K562 (cell line): ENCODE data around the gene ROS1. TPM values are rescaled to one million over a fixed set of nuclear protein-coding genes. Genes with fewer than 3 reads are reported as not detected.

Experiments used
- ATAC-seq: fragments of 200-7000 bp; cut with Tn5 transposase; 3 replicates; pipeline ENCODE4 v1.9.1; 2020; ENCODE audit warnings: moderate library complexity
- BruUV-seq: library from RNA; stranded (reverse); fragments of 400-500 nt; replicated peaks from 2 replicates; lab custom pipeline; 2021; lab: Mats Ljungman, UMichigan
- CTCF ChIA-PET: fragments of 300-600 bp; formaldehyde crosslinking; extraction: SDS; loops from one replicate; lab custom pipeline; 2021; ENCODE audit warnings: low intra/inter-chr PET ratio; lab: Yijun Ruan, JAX
- POLR2A ChIA-PET: fragments of 300-600, 350-650 bp; sonication (Branson Sonifier 250); formaldehyde crosslinking; extraction: SDS; loops from one replicate; lab custom pipeline; 2021; ENCODE audit warnings: antibody characterized with exemption, inconsistent platforms; lab: Yijun Ruan, JAX
- DNase-seq, 4 experiments: peaks; one replicate each; pipeline versions ENCODE4 v3.0.0 to v3.0.0-alpha.2; 2011 to 2018; ENCODE audit warnings: low spot score in 3 of 4, mixed read lengths in 3 of 4; ENCODE audit errors: extremely low read depth in 1 of 4
- FAIRE-seq: peaks from 2 replicates; lab custom pipeline; 2011; peaks lifted over from hg19 to GRCh38; lab: Jason Lieb, UNC
- H2AFZ ChIP-seq: 2 replicates; pipeline ENCODE4 v1.6.0; 2011; ENCODE audit warnings: low read depth, low read length, control low read depth, inconsistent platforms
- H3K27ac ChIP-seq: fragments of 200-600 bp; 3 replicates; pipeline ENCODE4 v1.8.0; 2011; ENCODE audit warnings: low read depth, mild to moderate bottlenecking, control low read depth, inconsistent platforms, low read length, moderate library complexity, mixed read lengths; ENCODE audit errors: extremely low read depth
- H3K27me3 ChIP-seq, 2 experiments: fragments of 300-600 bp in 1 of 2; 2 replicates in 1 of 2; 3 replicates in 1 of 2; pipeline versions ENCODE4 v1.6.0 to v1.8.0; 2011; ENCODE audit warnings: inconsistent platforms in 2 of 2, low read length in 2 of 2, mild to moderate bottlenecking in 1 of 2, mixed read lengths in 1 of 2, moderate library complexity in 1 of 2; ENCODE audit not compliant: control insufficient read depth in 2 of 2, insufficient read depth in 2 of 2
- H3K36me3 ChIP-seq: fragments of 300-600 bp; 3 replicates; pipeline ENCODE4 v1.8.0; 2011; ENCODE audit warnings: mild to moderate bottlenecking, low read length, inconsistent platforms; ENCODE audit not compliant: control insufficient read depth, insufficient read depth
- H3K4me1 ChIP-seq, 2 experiments: fragments of 200-600 bp in 1 of 2; replicated peaks in 1 of 2; 2 replicates in 1 of 2; 3 replicates in 1 of 2; pipeline versions ENCODE4 v1.5.1 to v1.8.0; 2011; ENCODE audit warnings: inconsistent platforms in 2 of 2, low read length in 2 of 2, mild to moderate bottlenecking in 1 of 2, mixed read lengths in 1 of 2, moderate library complexity in 1 of 2; ENCODE audit not compliant: control insufficient read depth in 2 of 2, insufficient read depth in 2 of 2
- H3K4me2 ChIP-seq: 2 replicates; pipeline ENCODE4 v1.6.1; 2011; ENCODE audit warnings: low read length, control low read depth, inconsistent platforms, mixed read lengths; ENCODE audit not compliant: insufficient read depth
- H3K4me3 ChIP-seq: fragments of 200-600 bp; sonication (generic), shearing (Covaris generic); 2 replicates; pipeline ENCODE4 v1.5.1; 2016; ENCODE audit warnings: control low read depth, inconsistent platforms
- H3K79me2 ChIP-seq: fragments of 200-600 bp; 3 replicates; pipeline ENCODE4 v1.8.0; 2011; ENCODE audit warnings: low read length, inconsistent platforms; ENCODE audit not compliant: control insufficient read depth, insufficient read depth
- H3K9ac ChIP-seq, 2 experiments: 2 replicates each; pipeline versions ENCODE4 v1.6.0 to v1.6.1; 2011; ENCODE audit warnings: low read depth in 2 of 2, low read length in 2 of 2, control low read depth in 1 of 2, inconsistent platforms in 1 of 2, mild to moderate bottlenecking in 1 of 2, mixed read lengths in 1 of 2; ENCODE audit not compliant: insufficient read depth in 1 of 2
- H3K9me1 ChIP-seq: one replicate; pipeline ENCODE4 v1.6.0; 2011; ENCODE audit warnings: inconsistent platforms, mild to moderate bottlenecking, low read length, moderate library complexity; ENCODE audit not compliant: control insufficient read depth, insufficient read depth
- H3K9me3 ChIP-seq: replicated peaks from 2 replicates; pipeline ENCODE4 v1.5.1; 2011; ENCODE audit warnings: low read depth, low read length, inconsistent platforms; ENCODE audit not compliant: control insufficient read depth, insufficient read depth
- H4K20me1 ChIP-seq: replicated peaks from 2 replicates; pipeline ENCODE4 v1.6.1; 2011; ENCODE audit warnings: low read length, inconsistent platforms, mixed read lengths; ENCODE audit not compliant: control insufficient read depth, insufficient read depth
- CBX8 ChIP-seq: fragments of 200-600 bp; sonication (generic); IDR thresholded peaks from 2 replicates; pipeline ENCODE4 v1.6.1; 2012; ENCODE audit warnings: borderline replicate concordance, mixed run types, low read depth, mild to moderate bottlenecking, moderate library complexity, mixed read lengths, low read length, control low read depth, inconsistent platforms; ENCODE audit not compliant: poor library complexity, severe bottlenecking; ENCODE audit errors: extremely low read depth
- JUND ChIP-seq, 2 experiments: IDR thresholded peaks; 2 replicates in 1 of 2; 3 replicates in 1 of 2; pipeline ENCODE4 v1.6.1; 2011; ENCODE audit warnings: borderline replicate concordance in 2 of 2, low read depth in 2 of 2, low read length in 2 of 2, improper control_type of control experiment in 1 of 2, missing biosample characterization in 1 of 2, missing genetic modification characterization in 1 of 2, missing genetic modification reagents in 1 of 2
- KLF10 ChIP-seq: fragments of 250-450 bp; sonication (Bioruptor Pico); IDR thresholded peaks from 2 replicates; pipeline ENCODE4 v1.6.1; 2021; ENCODE audit warnings: matching md5 sums
- MEIS2 ChIP-seq: fragments of 450-650 bp; IDR thresholded peaks from 2 replicates; pipeline ENCODE4 v1.6.1; 2014; ENCODE audit warnings: mild to moderate bottlenecking; ENCODE audit not compliant: partially characterized antibody
- NRF1 ChIP-seq, 2 experiments: fragments of 450-650 bp; IDR thresholded peaks in 1 of 2; conservative IDR thresholded peaks in 1 of 2; 2 replicates each; pipeline ENCODE4 v1.6.1; 2014; ENCODE audit warnings: mild to moderate bottlenecking in 2 of 2
- PHB2 ChIP-seq: fragments of 450-650 bp; IDR thresholded peaks from 2 replicates; pipeline ENCODE4 v1.6.1; 2017; ENCODE audit warnings: low read depth
- PHF21A ChIP-seq: fragments of 450-650 bp; IDR thresholded peaks from 2 replicates; pipeline ENCODE4 v1.6.1; 2017; ENCODE audit warnings: low read depth, borderline replicate concordance
- POLR2AphosphoS2 ChIP-seq: IDR thresholded peaks from 2 replicates; pipeline ENCODE4 v1.6.1; 2012; ENCODE audit warnings: low read length, improper control_type of control experiment
- PYGO2 ChIP-seq: fragments of 450-650 bp; IDR thresholded peaks from 2 replicates; pipeline ENCODE4 v1.6.1; 2016; ENCODE audit warnings: mild to moderate bottlenecking, missing genetic modification characterization, moderate library complexity, missing compliant biosample characterization
- SAP30 ChIP-seq: fragments of 200-600 bp; sonication (generic); IDR thresholded peaks from 2 replicates; pipeline ENCODE4 v1.6.1; 2012; ENCODE audit warnings: borderline replicate concordance, low read depth, mild to moderate bottlenecking, moderate library complexity, low read length, control low read depth, inconsistent platforms; ENCODE audit not compliant: insufficient read depth, poor library complexity, severe bottlenecking
- SREBF2 ChIP-seq: sonication (generic); formaldehyde crosslinking; IDR thresholded peaks from 2 replicates; pipeline ENCODE4 v1.4.0; 2020; ENCODE audit warnings: mild to moderate bottlenecking, missing genetic modification reagents
- TEAD2 ChIP-seq: fragments of 450-650 bp; IDR thresholded peaks from 2 replicates; pipeline ENCODE4 v1.6.1; 2016; ENCODE audit warnings: missing genetic modification characterization, control low read depth, missing compliant biosample characterization
- ZBED1 ChIP-seq: IDR thresholded peaks from 2 replicates; pipeline ENCODE4 v1.6.1; 2014
- ZMIZ1 ChIP-seq, 2 experiments: fragments of 150-350 bp in 1 of 2; IDR thresholded peaks; 2 replicates each; pipeline ENCODE4 v1.6.1; 2012 to 2016; ENCODE audit warnings: low read depth in 2 of 2, low read length in 2 of 2, mild to moderate bottlenecking in 1 of 2, moderate library complexity in 1 of 2
- ZNF197 ChIP-seq: fragments of 200-800 bp; sonication (Bioruptor generic); IDR thresholded peaks from 2 replicates; pipeline ENCODE4 v1.6.1; 2016; ENCODE audit warnings: low read depth, missing genetic modification characterization, missing compliant biosample characterization
- ZNF324 ChIP-seq: fragments of 250-450 bp; sonication (Bioruptor Pico); IDR thresholded peaks from 2 replicates; pipeline ENCODE4 v1.4.0; 2020; ENCODE audit warnings: mild to moderate bottlenecking
- ZNF408 ChIP-seq: fragments of 250-450 bp; sonication (Bioruptor Pico); IDR thresholded peaks from 2 replicates; pipeline ENCODE4 v1.4.0; 2020; ENCODE audit warnings: low read depth, mild to moderate bottlenecking, moderate library complexity
- WGBS: fragments of 100-300 bp; shearing (Covaris generic); methylation state at CpG from one replicate; pipeline ENCODE4 v1.1.6; 2016; ENCODE audit warnings: low coverage, mixed read lengths; ENCODE audit not compliant: insufficient coverage; ENCODE audit errors: missing lambda C conversion rate; 5-methylcytosine and 5-hydroxymethylcytosine counted together
- in situ Hi-C: fragments of 300-500 bp; cut with MboI; formaldehyde crosslinking; loops from 4 replicates; pipeline ENCODE4 v1.15.0; 2018; ENCODE audit warnings: inconsistent platforms, mixed read lengths
- intact Hi-C: fragments of 100-400 bp; cut with micrococcal nuclease; formaldehyde crosslinking; loops from 2 replicates; pipeline ENCODE4 v1.14.2; 2022
- polyA plus RNA-seq, 8 experiments: library from polyadenylated mRNA; depleted of rRNA in 4 of 8; stranded (reverse) in 5 of 8; unstranded in 3 of 8; fragments of >200 nt; fragmentation: Nextera tagmentation in 2 of 8; fragmentation: Illumina TruSeq in 1 of 8; extraction: Ambion mirVana in 2 of 8; extraction: Trizol in 1 of 8; gene quantifications; 2 replicates each; pipeline versions ENCODE4 v1.2.1 to v1.2.3, GENCODE V29; 2011 to 2014; ENCODE audit warnings: inconsistent platforms in 1 of 8, missing spikeins in 1 of 8
- total RNA-seq, 7 experiments: library from RNA; depleted of rRNA in 6 of 7; stranded (reverse); fragments of >200 nt in 6 of 7; fragmentation: Illumina TruSeq in 2 of 7; extraction: Trizol in 2 of 7; gene quantifications; 2 replicates each; pipeline versions ENCODE4 v1.2.1 to v1.2.3, GENCODE V29; 2011 to 2021; ENCODE audit warnings: low replicate concordance in 1 of 7

ROS1 gene
- total and polyA plus RNA-seq, 9 of the 15 experiments (the other 6 are each of a cell fraction or from before 2014, with no cell fraction given), result under 0.01 to 0.16 (median 0.04) TPM; not detected in 6

GRCh38 chr6:117456998-117457397 is 31.3 kb upstream of the ROS1 start:
- Histone ChIP-seq H3K36me3 (no peaks in the 10 kb centered on the region), H3K9ac (no peak overlapping the region), H3K27me3 (peaks cover 0 to 2% of the 10 kb centered on the region in 2 experiments; a peak in 2 of 5 replicates), H3K9me1 (peaks cover 2% of the 10 kb centered on the region), H3K27ac (no peak overlapping the region), H3K4me2 (no peak overlapping the region), H3K4me3 (no peak overlapping the region), H3K4me1 (no peaks in the 10 kb centered on the region), H3K9me3 (no peaks in the 10 kb centered on the region), H4K20me1 (no peaks in the 10 kb centered on the region), H3K79me2 (no peaks in the 10 kb centered on the region), H2AFZ (no peak overlapping the region)
- intact Hi-C loops, result loop anchor here (10.0 kb wide), 1 partner anchor 318 kb away; no protein-coding TSS in a partner anchor
- DNase-seq, result no peak
- ChIA-PET POLR2A (interaction anchor here (0.6 kb wide), 1 partner anchor 95 kb away, joined by 4 read pairs; no protein-coding TSS in a partner anchor), CTCF (no interaction called here)
- in situ Hi-C loops, result loop anchor here (10.0 kb wide), 1 partner anchor 98 kb away; no protein-coding TSS in a partner anchor
- FAIRE-seq, result no peak
- 2% methylated on average over 5 of the region's 5 CpGs for WGBS
- no peak for TF ChIP-seq ZBED1
- TF ChIP-seq SAP30, result no peak
- TF ChIP-seq PYGO2 (tag), result no peak
- no peak for TF ChIP-seq ZNF408
- no peak for TF ChIP-seq SREBF2
- no peak for TF ChIP-seq ZMIZ1 (IDR thresholded peaks at IDR 0.05; ENCODE audit: low read depth in 2 of 2, low read length in 2 of 2)
- no peak for TF ChIP-seq CBX8
- no peak for TF ChIP-seq TEAD2 (tag)
- no peak for TF ChIP-seq NRF1 (conservative IDR thresholded peaks at IDR 0.05 in 1 of 2, IDR thresholded peaks at IDR 0.05 in 1 of 2)
- TF ChIP-seq PHB2, result no peak
- TF ChIP-seq ZNF197 (CRISPR knock-in tag), result no peak
- TF ChIP-seq JUND (IDR thresholded peaks at IDR 0.05; ENCODE audit: borderline replicate concordance, low read depth, low read length), result no peak
- TF ChIP-seq JUND (tag; IDR thresholded peaks at IDR 0.05; ENCODE audit: borderline replicate concordance, low read depth, low read length), result no peak
- no peak for TF ChIP-seq PHF21A
- TF ChIP-seq MEIS2, result no peak
- no peak for TF ChIP-seq KLF10
- TF ChIP-seq POLR2AphosphoS2, result no peak
- TF ChIP-seq ZNF324 (CRISPR knock-in tag), result no peak
- BruUV-seq, result no TSS peak
- ATAC-seq, result no peak
